SH-SY5Y (cell line): ENCODE measurements around the gene HSD3B7.

ENCODE experiments used
- GATA2 ChIP-seq: IDR thresholded peaks from 2 replicates; pipeline ENCODE4 v1.6.1; 2011; ENCODE audit warnings: mild to moderate bottlenecking, low read depth, low read length
- GATA3 ChIP-seq: IDR thresholded peaks from 2 replicates; pipeline ENCODE4 v1.6.1; 2011; ENCODE audit warnings: low read depth, mild to moderate bottlenecking, low read length, moderate library complexity

DNA sequence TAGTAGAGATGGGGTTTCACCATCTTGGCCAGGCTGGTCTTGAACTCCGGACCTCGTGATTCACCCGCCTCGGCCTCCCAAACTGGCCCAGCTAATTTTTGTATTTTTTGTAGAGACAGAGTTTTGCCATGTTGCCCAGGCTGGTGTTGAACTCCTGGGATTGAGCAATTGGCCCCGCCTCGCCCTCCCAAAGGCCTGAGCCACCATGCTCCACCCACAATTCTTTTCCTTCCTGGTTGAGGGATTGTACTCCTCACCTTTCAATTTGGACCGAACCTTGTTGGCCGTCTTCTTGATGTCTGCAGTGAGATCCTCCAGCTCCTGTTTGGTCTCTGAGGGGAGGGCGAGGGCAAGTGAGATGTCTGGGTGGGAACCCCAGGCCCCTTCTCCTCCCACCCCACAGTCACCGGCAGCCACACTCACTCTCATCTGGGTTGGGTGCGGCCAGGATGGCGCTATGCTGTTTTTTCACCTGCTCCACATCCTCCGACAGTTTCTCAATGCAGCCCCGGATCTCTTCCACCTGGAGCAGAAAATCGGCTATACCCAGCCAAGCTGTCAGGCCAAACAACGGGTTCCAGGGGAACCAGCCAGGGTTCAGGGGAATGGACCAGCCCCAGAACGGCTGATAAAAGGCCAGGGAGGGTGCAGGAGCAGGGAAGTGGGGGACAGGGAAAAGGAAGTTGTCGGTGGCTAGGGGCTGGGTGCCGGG lies 15.8 kb downstream of the HSD3B7 start:
- no peak for TF ChIP-seq GATA2
- TF ChIP-seq GATA3, result no peak
